IPS-NIHi7 (cell line): ENCODE measurements around the gene SORBS1.

Source experiments
- DNase-seq: peaks from one replicate; pipeline ENCODE4 v3.0.0; 2012; ENCODE audit warnings: mixed read lengths; ENCODE audit errors: extremely low spot score

The SORBS1 gene

DNA sequence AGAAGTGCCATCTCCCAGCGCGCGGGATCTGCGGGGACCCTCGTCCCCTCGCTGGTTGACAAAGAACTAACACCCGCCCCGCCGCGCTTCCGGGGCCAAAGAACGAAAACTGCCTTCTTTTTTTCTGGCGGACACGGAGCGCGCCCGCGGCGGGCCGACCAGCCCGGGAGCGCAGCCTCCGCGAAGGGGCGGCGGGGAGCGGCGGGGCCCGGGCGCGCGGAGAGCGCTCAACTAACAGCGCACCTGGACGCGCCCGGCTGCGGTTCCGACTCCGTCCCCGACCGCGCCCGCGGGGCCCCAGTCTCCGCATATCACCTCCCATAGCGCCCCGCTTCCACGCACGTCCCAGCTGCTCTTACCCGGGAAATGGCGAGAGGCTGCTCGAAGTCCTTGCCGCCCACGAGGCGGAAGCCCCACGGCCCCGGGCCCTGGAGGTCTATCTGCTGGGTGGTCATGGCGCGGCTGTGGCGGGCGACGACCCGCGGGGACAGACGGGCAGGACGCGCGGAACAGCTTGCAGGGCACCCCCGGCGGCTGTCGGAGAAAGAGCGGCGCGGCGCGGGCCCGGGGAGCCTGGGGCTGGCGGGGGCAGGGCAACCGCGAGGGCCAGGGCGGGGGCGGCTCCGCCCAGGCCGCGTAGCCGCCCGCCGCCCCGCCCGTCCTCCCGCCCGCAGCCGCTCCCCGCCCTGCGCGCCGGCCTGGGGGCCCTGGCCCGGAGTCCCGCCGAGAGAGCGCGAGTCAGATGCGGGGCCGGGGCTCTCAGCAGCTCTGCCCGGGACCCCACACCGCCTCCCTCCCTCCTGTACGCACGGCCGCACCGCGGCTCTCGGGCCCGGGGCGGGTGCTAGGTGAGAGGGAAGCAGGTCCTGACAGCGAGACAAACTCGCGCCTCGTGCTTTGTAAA is 270.5 kb downstream of the SORBS1 start, which contains the start of gene PDLIM1:
TSS of gene PDLIM1 (minus strand) at position 543 of the 904 bp plus-strand sequence. CDS start at position 455, 88 bp downstream.
- DNase-seq, result peak; percentile 89

GRCh38 chr10:95289921-95290421 is 271.2 kb downstream of the SORBS1 start:
- no peak for DNase-seq

- DNase-seq, result peak; percentile 61
Measured at GRCh38 chr10:95289003-95289920, 271.9 kb downstream of the SORBS1 start.

GRCh38 chr10:95288303-95288702 is 272.9 kb downstream of the SORBS1 start:
- no peak for DNase-seq

GRCh38 chr10:95287281-95287680 is 273.9 kb downstream of the SORBS1 start:
- DNase-seq, result no peak

DNA sequence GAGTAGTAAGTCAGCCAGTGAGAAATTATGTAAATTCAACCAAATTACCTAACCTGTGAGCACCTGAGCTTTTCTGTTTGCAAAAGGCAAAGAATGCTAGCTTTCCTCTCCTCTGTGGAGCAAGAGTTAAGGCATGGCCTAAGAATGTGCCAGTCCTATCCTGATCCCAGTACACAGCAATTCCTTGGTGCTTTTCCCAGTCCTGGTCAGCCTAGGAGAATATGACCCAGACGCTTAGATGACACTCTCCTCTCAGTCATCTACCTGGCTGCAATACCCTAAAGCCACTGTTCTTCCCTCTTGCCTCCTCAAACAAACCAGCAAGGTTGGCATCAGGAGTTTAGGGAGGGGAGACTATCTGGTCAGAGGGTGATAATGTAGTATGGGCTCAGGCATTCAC is 274.5 kb downstream of the SORBS1 start:
- DNase-seq, result no peak

GRCh38 chr10:95285556-95285955 is 275.6 kb downstream of the SORBS1 start:
- no peak for DNase-seq

GRCh38 chr10:95284807-95285206 is 276.4 kb downstream of the SORBS1 start:
- DNase-seq, result no peak

GRCh38 chr10:95282107-95282506 is 279.1 kb downstream of the SORBS1 start:
- no peak for DNase-seq

DNA sequence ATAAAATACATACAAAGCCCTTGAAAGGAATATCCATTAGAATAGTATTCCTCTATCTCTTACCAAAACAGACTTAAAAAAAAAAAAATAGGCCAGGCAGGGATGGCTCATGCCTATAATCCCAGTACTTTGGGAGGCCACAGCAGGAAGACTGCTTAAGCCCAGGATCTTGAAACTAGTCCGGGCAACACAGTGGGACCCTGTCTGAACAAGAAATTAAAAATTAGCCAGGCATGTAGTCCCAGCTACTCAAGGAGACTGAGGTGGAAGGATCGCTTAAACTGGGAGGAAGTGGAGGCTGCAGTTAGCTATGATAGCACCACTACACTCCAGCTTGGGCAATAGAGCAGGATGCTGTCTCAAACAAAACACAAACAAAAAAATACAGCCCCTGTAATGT is 280.0 kb downstream of the SORBS1 start:
- DNase-seq, result no peak

DNA sequence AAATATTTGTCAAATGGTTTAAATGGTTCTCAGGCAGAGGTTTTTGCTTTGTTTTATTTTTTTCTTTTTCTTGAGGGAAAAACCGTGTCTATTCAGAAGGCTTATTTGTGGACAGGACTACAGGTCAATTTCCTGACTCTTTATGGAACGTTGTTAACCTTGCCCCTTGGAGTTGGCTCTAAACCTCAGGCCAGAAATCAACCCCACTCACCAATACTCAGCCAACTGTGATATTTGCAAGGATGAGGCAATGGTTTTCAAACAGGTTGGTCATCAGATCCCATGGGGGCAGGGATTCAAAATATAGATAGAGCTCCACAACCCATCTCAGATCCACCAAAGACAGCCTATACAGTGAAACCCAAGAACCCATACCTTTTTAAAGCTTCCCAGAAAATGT is 280.5 kb downstream of the SORBS1 start:
- DNase-seq, result no peak

DNA sequence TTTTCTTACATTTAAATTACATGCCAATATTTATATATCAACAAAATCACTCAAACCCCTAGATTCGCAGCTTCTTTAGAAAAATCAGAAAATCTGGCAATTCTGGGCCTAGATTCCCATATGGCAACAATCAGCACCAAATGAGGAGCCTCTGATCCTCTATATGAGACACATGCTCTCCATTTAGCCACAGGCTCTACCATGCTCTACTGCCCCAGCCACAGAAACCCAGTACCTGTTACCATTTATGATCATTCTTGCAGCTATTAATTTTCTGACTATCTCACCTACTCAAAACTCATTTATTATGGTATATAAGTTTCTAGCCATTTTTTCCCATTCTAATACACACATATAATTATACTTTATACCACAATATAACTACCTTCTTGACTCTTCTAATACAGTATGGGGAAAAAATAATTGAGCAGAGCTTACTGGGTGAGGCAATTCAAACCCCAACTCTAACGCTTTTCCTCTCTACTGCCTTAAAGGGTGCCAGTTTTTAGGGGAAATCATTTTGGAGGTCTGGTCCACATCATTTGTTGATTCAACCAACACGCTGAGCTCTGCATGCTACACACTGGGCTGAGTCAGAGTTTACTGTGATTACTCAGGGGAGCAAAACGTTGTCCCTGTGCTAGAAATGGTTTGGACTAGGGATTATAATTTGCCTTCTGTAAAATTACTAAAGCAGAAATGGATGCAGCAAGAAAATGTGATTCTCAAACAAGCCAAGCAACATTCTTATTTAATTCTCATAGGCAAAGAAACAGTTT is 281.9 kb downstream of the SORBS1 start:
- no peak for DNase-seq

- DNase-seq, result no peak
Measured at GRCh38 chr10:95278061-95278988, 282.8 kb downstream of the SORBS1 start.

GRCh38 chr10:95277614-95278013 is 283.6 kb downstream of the SORBS1 start:
- DNase-seq, result no peak

- no peak for DNase-seq
Measured at GRCh38 chr10:95277201-95277570, 284.0 kb downstream of the SORBS1 start.

DNA sequence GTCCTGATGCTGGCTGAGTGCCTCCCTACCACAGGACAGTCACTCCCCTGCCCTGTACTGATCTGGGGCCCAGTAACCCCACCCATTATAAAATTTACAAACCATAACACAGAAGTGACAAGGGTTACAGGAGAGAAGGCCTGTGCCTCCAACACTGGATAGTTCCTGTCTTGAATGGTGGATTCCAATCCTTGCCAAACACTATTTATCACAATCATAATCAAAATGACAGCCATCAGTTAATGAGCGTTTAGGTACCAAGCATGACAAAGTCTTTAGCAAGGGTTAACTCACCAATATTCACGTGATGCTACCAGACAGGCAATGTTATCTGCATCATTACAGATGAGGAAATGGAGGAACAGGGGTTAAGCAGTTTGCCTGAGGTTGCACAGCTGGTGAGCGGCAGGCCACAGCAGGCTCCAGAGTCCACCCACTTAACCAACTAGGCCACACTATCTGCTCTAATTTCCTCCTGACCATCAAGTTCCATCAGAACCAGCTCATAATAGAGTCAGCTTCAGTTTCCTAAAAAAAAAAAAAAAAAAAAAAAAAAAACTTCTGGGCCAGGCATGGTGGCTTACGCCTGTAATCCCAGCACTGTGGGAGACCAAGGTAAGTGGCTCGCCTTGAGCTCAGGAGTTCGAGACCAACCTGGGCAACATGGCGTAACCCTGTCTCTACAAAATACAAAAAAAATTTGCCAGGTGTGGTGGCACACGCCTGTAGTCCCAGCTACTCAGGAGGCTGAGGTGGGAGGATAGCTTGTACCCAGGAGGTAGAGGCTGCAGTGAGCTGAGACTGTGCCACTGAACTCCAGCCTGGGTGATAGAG is 284.6 kb downstream of the SORBS1 start:
- no peak for DNase-seq

- DNase-seq, result no peak
Measured at GRCh38 chr10:95275726-95276366, 285.3 kb downstream of the SORBS1 start.

DNA sequence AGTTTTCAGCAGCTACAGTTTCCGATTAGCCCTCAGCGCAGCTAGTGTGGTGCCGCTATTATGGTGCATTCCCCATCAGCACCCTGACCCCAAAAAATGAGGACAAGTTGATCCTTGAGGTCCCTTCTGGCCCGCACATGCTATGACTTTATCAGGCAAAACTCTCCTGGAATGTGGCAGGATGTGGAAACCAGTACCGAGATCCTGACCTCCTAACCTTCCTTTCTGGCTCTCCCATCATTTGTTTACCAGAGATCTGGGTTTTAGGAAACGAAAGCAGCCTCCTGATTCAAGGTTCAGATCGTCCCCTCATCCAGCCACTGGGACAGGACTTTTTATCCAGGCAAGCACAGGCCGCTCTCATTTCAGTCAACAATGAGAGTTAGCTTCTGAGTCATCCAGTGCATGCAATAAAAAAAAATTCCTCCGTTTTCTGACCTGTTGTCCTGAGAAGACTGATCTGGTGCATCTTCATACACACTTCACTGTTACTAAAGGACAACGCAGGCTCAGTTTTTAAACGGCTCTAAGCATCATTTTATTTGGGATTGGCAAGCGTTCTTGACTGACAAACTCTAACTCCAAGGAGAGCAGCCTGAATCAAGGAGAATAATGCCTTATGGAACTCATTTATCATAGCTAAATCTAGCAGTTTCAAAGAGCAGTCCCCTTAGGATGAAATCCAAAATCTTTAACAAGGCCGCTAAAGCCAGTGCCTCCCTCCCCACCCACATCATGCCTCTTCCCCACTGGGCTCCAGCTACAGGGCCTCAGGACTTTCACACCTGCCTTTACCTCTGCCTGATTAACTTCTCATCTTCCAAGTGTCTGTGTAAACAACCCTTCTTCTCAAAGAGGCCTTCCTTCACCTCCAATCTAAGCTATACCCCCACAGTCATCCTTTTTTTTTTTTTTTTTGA is 287.5 kb downstream of the SORBS1 start:
- no peak for DNase-seq
